Endodermal cell (in vitro differentiated cells): Measurements from ENCODE around the gene ZIC5. TPM values are rescaled to one million over a fixed set of nuclear protein-coding genes. Genes with fewer than 3 reads are reported as not detected.

Source experiments
- DNase-seq: peaks from one replicate; pipeline ENCODE4 v3.0.0-alpha.2; 2017
- H3K27ac ChIP-seq: 2 replicates; pipeline ENCODE4 v1.5.1; 2013; ENCODE audit warnings: mild to moderate bottlenecking, low read depth, low read length, moderate library complexity
- H3K27me3 ChIP-seq: 2 replicates; pipeline ENCODE4 v1.6.1; 2013; ENCODE audit warnings: mild to moderate bottlenecking, low read length, moderate library complexity; ENCODE audit not compliant: insufficient read depth, control insufficient read depth, poor library complexity, severe bottlenecking
- H3K36me3 ChIP-seq: 2 replicates; pipeline ENCODE4 v1.7.0; 2013; ENCODE audit warnings: mild to moderate bottlenecking, low read length, moderate library complexity; ENCODE audit not compliant: control insufficient read depth, insufficient read depth
- H3K4me1 ChIP-seq: one replicate; pipeline ENCODE4 v1.7.0; 2013; ENCODE audit warnings: low read length; ENCODE audit not compliant: control insufficient read depth, insufficient read depth
- H3K4me3 ChIP-seq: 2 replicates; pipeline ENCODE4 v1.5.1; 2013; ENCODE audit warnings: mild to moderate bottlenecking, low read length, moderate library complexity
- H3K9ac ChIP-seq: 2 replicates; pipeline ENCODE4 v1.6.1; 2013; ENCODE audit warnings: mild to moderate bottlenecking, low read length, moderate library complexity; ENCODE audit not compliant: poor library complexity, severe bottlenecking; ENCODE audit errors: extremely low read depth
- H3K9me3 ChIP-seq: 2 replicates; pipeline ENCODE4 v1.6.1; 2013; ENCODE audit warnings: mild to moderate bottlenecking, low read length, moderate library complexity; ENCODE audit not compliant: control insufficient read depth
- H3K27ac Mint-ChIP-seq: 2 replicates; pipeline ENCODE4 v1.8.0; 2020; ENCODE audit warnings: mixed read lengths
- H3K27me3 Mint-ChIP-seq: 2 replicates; pipeline ENCODE4 v1.8.0; 2021; ENCODE audit warnings: mild to moderate bottlenecking, mixed read lengths; ENCODE audit not compliant: insufficient read depth
- H3K36me3 Mint-ChIP-seq: 2 replicates; pipeline ENCODE4 v1.8.0; 2020; ENCODE audit warnings: low read depth, mixed read lengths
- H3K4me1 Mint-ChIP-seq: 2 replicates; pipeline ENCODE4 v1.8.0; 2020; ENCODE audit warnings: mixed read lengths
- H3K4me3 Mint-ChIP-seq: 2 replicates; pipeline ENCODE4 v1.8.0; 2020; ENCODE audit warnings: mild to moderate bottlenecking, moderate library complexity, mixed read lengths
- H3K9me3 Mint-ChIP-seq: 2 replicates; pipeline ENCODE4 v1.8.0; 2020; ENCODE audit warnings: mild to moderate bottlenecking, mixed read lengths
- CTCF ChIP-seq: fragments of 200-600 bp; sonication (generic); conservative IDR thresholded peaks from 2 replicates; pipeline ENCODE4 v1.5.0; 2021; ENCODE audit warnings: antibody characterized with exemption, mild to moderate bottlenecking
- WGBS, 2 experiments: methylation state at CpG; one replicate each; pipeline versions ENCODE4 v1.1.5 to v1.1.7; 2013; ENCODE audit warnings: missing lambda C conversion rate in 2 of 2, mixed read lengths in 1 of 2; ENCODE audit not compliant: insufficient coverage in 1 of 2, insufficient read length in 1 of 2; 5-methylcytosine and 5-hydroxymethylcytosine counted together
- total RNA-seq, 2 donors: library from RNA; stranded (reverse); fragmentation: NEBNext Ultra II Directional in 1 of 2; extraction: Animal tissue kit (Norgen Biotek cat#: 25700) in 1 of 2; gene quantifications; 2 replicates in 1 of 2; 3 replicates in 1 of 2; pipeline ENCODE4 v1.2.1, GENCODE V29; 2021

Gene ZIC5
- total RNA-seq, 2 donors from 2014 or later = 11.0 to 13.7 TPM

GRCh38 chr13:99922631-99923404, 48.7 kb downstream of the ZIC5 start:
- no peak overlapping the region for H3K27ac Mint-ChIP-seq
- 87% methylated on average over 20 of the region's 20 CpGs for WGBS, 2 experiments

GRCh38 chr13:99919132-99919531, 52.4 kb downstream of the ZIC5 start:
- no peak for DNase-seq
- Mint-ChIP-seq H3K27ac (no peak overlapping the region), H3K4me1 (no peaks in the 10 kb centered on the region), H3K36me3 (no peaks in the 10 kb centered on the region), H3K4me3 (no peak overlapping the region), H3K27me3 (peaks cover 9% of the 10 kb centered on the region), H3K9me3 (peaks cover 2% of the 10 kb centered on the region)
- Histone ChIP-seq H3K9ac (no peak overlapping the region), H3K27me3 (no peaks in the 10 kb centered on the region), H3K36me3 (no peaks in the 10 kb centered on the region), H3K4me1 (no peaks in the 10 kb centered on the region), H3K27ac (no peak overlapping the region), H3K4me3 (no peak overlapping the region), H3K9me3 (no peaks in the 10 kb centered on the region)
- WGBS, 2 experiments = 75 to 80% methylated on average over 1 to 2 of the region's 2 CpGs
- no peak for TF ChIP-seq CTCF

More at GRCh38 chr13:99922631-99923404, 48.7 kb downstream of the ZIC5 start:
- no peaks in the 10 kb centered on the region for H3K9me3 ChIP-seq
- no peaks in the 10 kb centered on the region for H3K27me3 ChIP-seq
- no peak overlapping the region for H3K9ac ChIP-seq
- Mint-ChIP-seq H3K4me1 (no peaks in the 10 kb centered on the region), H3K27me3 (peaks cover 5% of the 10 kb centered on the region), H3K4me3 (no peak overlapping the region), H3K36me3 (no peaks in the 10 kb centered on the region), H3K9me3 (peaks cover 2% of the 10 kb centered on the region)
- H3K4me1 ChIP-seq = no peaks in the 10 kb centered on the region
- no peaks in the 10 kb centered on the region for H3K36me3 ChIP-seq
- no peak for TF ChIP-seq CTCF
- no peak for DNase-seq
- H3K27ac ChIP-seq = no peak overlapping the region
- H3K4me3 ChIP-seq = no peak overlapping the region

GRCh38 chr13:99916366-99917103, 55.0 kb downstream of the ZIC5 start:
- WGBS, 2 experiments = 40 to 61% methylated on average over 1 to 10 of the region's 10 CpGs
- no peak overlapping the region for H3K4me3 Mint-ChIP-seq
- no peaks in the 10 kb centered on the region for H3K36me3 Mint-ChIP-seq
- peak; percentile 67 for DNase-seq
- peaks cover 14% of the 10 kb centered on the region for H3K4me1 Mint-ChIP-seq
- H3K9me3 Mint-ChIP-seq = peaks cover 2% of the 10 kb centered on the region
- Histone ChIP-seq H3K4me3 (no peak overlapping the region), H3K9ac (no peak overlapping the region), H3K27me3 (no peaks in the 10 kb centered on the region), H3K27ac (no peak overlapping the region), H3K36me3 (no peaks in the 10 kb centered on the region), H3K9me3 (no peaks in the 10 kb centered on the region), H3K4me1 (no peaks in the 10 kb centered on the region)
- peak; percentile 97 for TF ChIP-seq CTCF
- H3K27me3 Mint-ChIP-seq = peaks cover 5% of the 10 kb centered on the region
- H3K27ac Mint-ChIP-seq = no peak overlapping the region
